ENCODE measurements around the gene RNF103. TPM values are rescaled to one million over a fixed set of nuclear protein-coding genes. Genes with fewer than 3 reads are reported as not detected.

Gene RNF103
- total and polyA plus RNA-seq, 2 experiments from 2014 or later: 35.3 to 59.4 TPM

- DNase-seq (ENCODE audit: low spot score): no peak
- Histone ChIP-seq H3K4me1 (ENCODE audit: insufficient read depth) (peaks cover 9% of the 10 kb centered on the region), H3K9me2 (replicated peaks; ENCODE audit: insufficient read depth) (no peaks in the 10 kb centered on the region), H3K27me3 (no peaks in the 10 kb centered on the region), H3K4me3 (no peak overlapping the region), H3K27ac (no peak overlapping the region), H3K36me3 (replicated peaks; ENCODE audit: insufficient read depth, low read depth) (no peaks in the 10 kb centered on the region), H3K9me3 (ENCODE audit: low read depth) (no peaks in the 10 kb centered on the region), H4K20me1 (ENCODE audit: insufficient read depth, poor library complexity, severe bottlenecking) (no peaks in the 10 kb centered on the region), H3K79me2 (peaks cover 98% of the 10 kb centered on the region), H3K4me2 (no peak overlapping the region), H2AFZ (no peak overlapping the region)
- no peak for TF ChIP-seq EZH2phosphoT487 (IDR thresholded peaks at IDR 0.05; ENCODE audit: low read depth, severe bottlenecking, unreplicated experiment)
- no peak for TF ChIP-seq CTCF (IDR thresholded peaks at IDR 0.05; ENCODE audit: poor library complexity)
- no peak for TF ChIP-seq EZH2 (IDR thresholded peaks at IDR 0.05; ENCODE audit: borderline replicate concordance)
- WGBS (ENCODE audit: low lambda C conversion rate, missing lambda C conversion rate): 100% methylated on average over 2 of the region's 2 CpGs
These were observed 65.8 kb downstream of the RNF103 start for GRCh38 chr2:86557836-86558235.

GRCh38 chr2:86556508-86556907 lies 67.2 kb downstream of the RNF103 start:
- H4K20me1 ChIP-seq (ENCODE audit: insufficient read depth, poor library complexity, severe bottlenecking): no peaks in the 10 kb centered on the region
- H3K79me2 ChIP-seq: peaks cover 100% of the 10 kb centered on the region
- WGBS (ENCODE audit: low lambda C conversion rate, missing lambda C conversion rate): 76% methylated on average over 16 of the region's 16 CpGs
- no peak overlapping the region for H3K4me3 ChIP-seq
- H3K4me1 ChIP-seq (ENCODE audit: insufficient read depth): peaks cover under 1% of the 10 kb centered on the region
- TF ChIP-seq EZH2 (IDR thresholded peaks at IDR 0.05; ENCODE audit: borderline replicate concordance) (no peak), CTCF (IDR thresholded peaks at IDR 0.05; ENCODE audit: poor library complexity) (no peak), EZH2phosphoT487 (IDR thresholded peaks at IDR 0.05; ENCODE audit: low read depth, severe bottlenecking, unreplicated experiment) (no peak)
- no peaks in the 10 kb centered on the region for H3K36me3 ChIP-seq (replicated peaks; ENCODE audit: insufficient read depth, low read depth)
- H3K4me2 ChIP-seq: no peak overlapping the region
- H3K9me3 ChIP-seq (ENCODE audit: low read depth): peaks cover 9% of the 10 kb centered on the region
- DNase-seq (ENCODE audit: low spot score): peak; percentile 13
- no peak overlapping the region for H2AFZ ChIP-seq
- H3K9me2 ChIP-seq (replicated peaks; ENCODE audit: insufficient read depth): no peaks in the 10 kb centered on the region
- no peaks in the 10 kb centered on the region for H3K27me3 ChIP-seq
- no peak overlapping the region for H3K27ac ChIP-seq

Other genes starting within 250 kb of the RNF103 start
- gene KDM3A, start 182.5 kb downstream of the RNF103 start, total RNA-seq: 37.5 and 41.3 TPM in 2 replicates
- 13.8 and 15.3 TPM in 2 replicates for gene KDM3A, start 182.5 kb downstream of the RNF103 start, polyA plus RNA-seq
- gene CHMP3, start 60.4 kb downstream of the RNF103 start, total RNA-seq: 57.0 and 68.0 TPM in 2 replicates
- gene CHMP3, start 60.4 kb downstream of the RNF103 start, polyA plus RNA-seq: 74.4 and 75.5 TPM in 2 replicates
- gene RMND5A, start 96.4 kb upstream of the RNF103 start, total RNA-seq: 72.3 and 80.8 TPM in 2 replicates
- gene RMND5A, start 96.4 kb upstream of the RNF103 start, polyA plus RNA-seq: 23.0 and 25.7 TPM in 2 replicates
- gene CD8A, start 167.0 kb upstream of the RNF103 start, total RNA-seq: 0.33 TPM in 1 of 2 replicates, not detected in the other
- 0.21 TPM in 1 of 2 replicates, not detected in the other for gene CD8A, start 167.0 kb upstream of the RNF103 start, polyA plus RNA-seq
- 1.00 and 1.5 TPM in 2 replicates for gene CD8B, start 238.0 kb upstream of the RNF103 start, total RNA-seq
- gene CD8B, start 238.0 kb upstream of the RNF103 start, polyA plus RNA-seq: 1.1 and 3.0 TPM in 2 replicates

Measured in hepatocyte (in vitro differentiated cells).